Thyroid gland (tissue), 4 donors: ENCODE results near the gene RYR2.

Source experiments
- CTCF ChIP-seq, 6 experiments: fragments of 200-600 bp in 3 of 6; fragments of 450-650 bp in 3 of 6; sonication (generic) in 3 of 6; IDR thresholded peaks; one replicate each; pipeline ENCODE4 v1.5.1; 2016 to 2019; ENCODE audit warnings: antibody characterized with exemption in 6 of 6, mild to moderate bottlenecking in 2 of 6, inconsistent platforms in 1 of 6, moderate library complexity in 1 of 6
- POLR2A ChIP-seq, 2 donors: fragments of 450-650 bp; IDR thresholded peaks; one replicate each; pipeline ENCODE4 v1.6.1; 2017; ENCODE audit warnings: antibody characterized with exemption in 2 of 2, mild to moderate bottlenecking in 2 of 2, moderate library complexity in 1 of 2

GRCh38 chr1:237817277-237817676 is 775.3 kb downstream of the RYR2 start:
- TF ChIP-seq CTCF (IDR thresholded peaks at IDR 0.05) (no peak), POLR2A (IDR thresholded peaks at IDR 0.05) (no peak)
